GM12872 (cell line): ENCODE measurements around the gene DLX6.

Experiments
- CTCF ChIP-seq: IDR thresholded peaks from 3 replicates; pipeline ENCODE4 v1.5.1; 2011; ENCODE audit warnings: low read depth, mild to moderate bottlenecking, low read length, moderate library complexity; ENCODE audit not compliant: insufficient read depth

Gene DLX6

GRCh38 chr7:97008275-97008917 lies 3.0 kb downstream of the DLX6 start:
- no peak for TF ChIP-seq CTCF

GRCh38 chr7:97009753-97010732 lies 4.7 kb downstream of the DLX6 start:
- TF ChIP-seq CTCF: no peak

- no peak for TF ChIP-seq CTCF
Observed at GRCh38 chr7:97011104-97011503, 5.8 kb downstream of the DLX6 start.

GRCh38 chr7:97011536-97012364 lies 6.4 kb downstream of the DLX6 start:
- TF ChIP-seq CTCF: no peak

- no peak for TF ChIP-seq CTCF
Observed at GRCh38 chr7:97012365-97013133, 7.2 kb downstream of the DLX6 start.

GRCh38 chr7:97013134-97013844 lies 7.9 kb downstream of the DLX6 start:
- no peak for TF ChIP-seq CTCF
